NCI-H1092 (cell line): ENCODE data around the gene SFTPA1.
A peak's percentile ranks its signal among the peaks of the same experiment; 100 is the strongest.
"Not testable (repeated sequence)": the region's sequence is repeated elsewhere in the genome, so short reads cannot be mapped to it uniquely, and the experiment has no call there.

Source experiments
- DNase-seq: peaks from one replicate; lab custom pipeline; 2025; lab: John Stamatoyannopoulos, UW

Gene SFTPA1

DNA sequence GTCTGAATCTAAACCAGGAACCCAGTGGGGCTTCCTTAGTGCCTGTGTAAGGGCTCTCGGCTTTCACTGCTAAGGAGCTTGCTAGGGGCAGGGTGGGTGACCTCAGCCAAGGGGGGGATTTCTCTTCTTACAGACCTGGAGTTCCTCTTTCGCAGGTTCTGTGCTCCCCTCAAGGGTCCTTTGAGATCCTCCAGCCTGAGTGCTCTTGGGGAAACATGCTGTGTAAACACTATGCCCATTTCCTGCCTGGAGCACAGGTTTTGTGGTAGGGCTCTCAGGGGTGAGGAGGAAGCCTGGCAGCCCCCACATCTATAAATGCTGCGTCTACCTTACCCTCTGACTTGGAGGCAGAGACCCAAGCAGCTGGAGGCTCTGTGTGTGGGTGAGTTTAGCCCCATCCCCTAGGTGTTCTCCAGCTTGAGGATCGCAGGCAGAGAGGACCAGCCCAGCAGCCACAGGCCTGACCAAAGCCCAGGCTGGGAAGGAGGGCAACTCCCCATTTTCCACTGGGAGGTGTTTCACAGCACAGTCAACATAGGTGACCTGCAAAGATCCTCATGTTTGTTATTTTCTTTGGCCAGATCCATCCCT, at the start of gene SFTPA1:
Gene SFTPA1, plus strand, starts transcription at position 339 of the 591 bp plus-strand sequence. CDS start 887 bp downstream, outside the sequence.
- DNase-seq, result no peak

GRCh38 chr10:79561257-79561656, 49.5 kb upstream of the SFTPA1 start:
- DNase-seq, result no peak

GRCh38 chr10:79562135-79562756, 48.5 kb upstream of the SFTPA1 start:
- peak; percentile 5 for DNase-seq

DNA sequence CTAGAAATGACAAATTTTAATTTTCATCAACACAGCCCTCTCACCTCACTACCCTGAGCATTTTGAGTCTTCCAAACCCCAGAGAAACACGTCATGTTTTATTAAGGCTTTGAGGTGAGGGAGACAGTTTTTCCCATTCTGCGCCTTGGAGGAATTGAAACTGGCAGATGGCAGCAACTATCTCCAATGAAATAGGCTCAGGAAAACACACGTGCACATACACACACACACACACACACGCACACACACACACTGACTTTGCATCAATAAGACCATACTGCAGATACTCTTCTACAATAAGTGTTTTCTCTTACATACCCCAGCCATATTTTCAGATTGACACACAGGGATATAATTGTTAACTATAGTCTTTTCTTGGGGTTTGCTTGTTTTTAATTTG, 47.3 kb upstream of the SFTPA1 start:
- no peak for DNase-seq

DNA sequence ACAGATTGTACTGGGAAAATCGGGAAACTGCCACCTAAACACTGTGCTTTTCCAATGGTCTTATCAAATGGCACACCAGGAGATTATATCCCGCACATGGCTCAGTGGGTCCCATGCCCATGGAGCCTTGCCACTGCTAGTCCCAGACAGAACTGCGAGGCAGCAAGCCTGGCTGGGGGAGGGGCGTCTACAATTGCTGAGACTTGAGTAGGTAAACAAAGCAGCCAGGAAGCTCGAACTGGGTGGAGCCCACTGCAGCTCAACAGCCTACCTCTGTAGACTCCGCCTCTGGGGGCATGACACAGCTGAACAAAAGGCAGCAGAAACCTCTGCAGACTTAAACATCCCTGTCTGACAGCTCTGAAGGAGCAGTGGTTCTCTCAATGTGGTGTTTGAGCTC, 40.1 kb upstream of the SFTPA1 start:
- DNase-seq, result not testable (repeated sequence)

DNA sequence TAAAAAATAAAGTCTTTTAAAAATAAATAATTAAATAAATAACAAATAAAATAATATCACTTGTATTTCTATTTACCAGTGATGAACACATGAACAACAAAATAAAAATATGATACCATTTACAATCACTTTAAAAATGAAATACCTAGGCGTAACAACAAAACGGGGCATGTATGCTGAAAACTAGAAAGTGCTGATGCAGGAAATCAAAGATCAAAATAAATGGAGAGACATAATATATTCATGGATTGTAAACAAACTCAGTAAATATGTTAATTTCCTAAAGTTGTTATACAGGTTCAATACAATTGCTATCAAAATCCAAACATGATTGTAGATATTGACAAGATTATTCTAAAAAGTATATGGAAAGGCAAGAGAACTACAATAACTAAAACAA, 31.4 kb upstream of the SFTPA1 start:
- no peak for DNase-seq

DNA sequence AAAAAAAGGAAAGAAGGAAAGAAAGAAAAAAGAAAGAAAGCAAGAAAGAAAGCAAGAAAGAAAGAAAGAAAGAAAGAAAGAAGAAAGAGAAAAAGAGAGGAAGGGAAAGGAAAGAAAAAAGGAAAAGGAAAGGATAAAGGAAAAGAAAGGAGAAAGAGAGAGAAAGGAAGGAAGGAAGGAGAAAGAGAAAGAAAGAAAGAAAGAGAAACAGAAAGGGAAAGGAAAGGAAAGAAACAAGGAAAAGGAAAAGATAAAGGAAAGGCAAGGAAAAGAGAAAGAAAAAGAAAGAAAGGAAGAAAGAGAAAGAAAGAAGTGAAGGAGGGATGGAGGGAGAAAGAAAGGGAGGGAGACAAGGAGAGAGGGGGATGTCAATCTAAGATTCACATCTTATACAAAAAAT, 29.7 kb upstream of the SFTPA1 start:
- DNase-seq, result no peak

DNA sequence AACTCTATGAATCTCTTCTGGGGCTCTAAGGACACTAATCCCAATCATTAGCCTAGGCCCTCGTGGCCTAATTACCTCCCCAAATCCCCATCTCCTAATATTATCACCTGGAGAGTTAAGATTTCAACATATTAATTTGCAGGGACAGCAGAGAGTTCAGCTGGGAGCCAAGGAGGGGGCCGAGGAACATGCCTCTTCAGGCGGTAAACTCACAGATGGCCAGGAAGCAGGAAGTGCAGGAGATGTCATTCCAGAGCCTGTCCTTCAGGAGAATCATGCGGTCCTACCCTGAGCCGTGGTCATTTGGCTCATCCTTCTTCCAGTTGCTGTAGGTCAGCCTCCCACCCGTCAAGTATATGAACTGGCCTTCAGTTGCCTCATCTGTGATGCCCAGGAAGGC, 28.6 kb upstream of the SFTPA1 start:
- DNase-seq, result no peak

DNA sequence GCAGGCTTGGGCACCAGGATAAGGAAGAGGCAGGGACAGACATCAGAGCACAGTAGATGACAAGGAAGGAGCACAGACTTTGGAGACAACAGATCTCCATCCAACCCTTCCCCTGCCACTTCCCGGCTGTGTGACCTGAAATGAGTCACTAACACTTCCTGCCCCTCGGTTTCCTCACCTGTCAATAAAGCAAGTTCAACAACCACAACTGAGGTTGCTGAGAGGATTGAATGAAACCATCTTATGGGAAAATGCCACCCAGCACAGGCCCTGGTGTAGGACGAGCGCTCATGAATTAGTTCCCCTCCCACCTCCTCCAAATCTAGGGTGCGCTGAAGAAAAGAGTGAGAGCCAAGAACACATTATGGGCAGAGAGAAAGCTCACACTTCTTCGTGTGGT, 27.8 kb upstream of the SFTPA1 start:
- DNase-seq, result not testable (repeated sequence)

DNA sequence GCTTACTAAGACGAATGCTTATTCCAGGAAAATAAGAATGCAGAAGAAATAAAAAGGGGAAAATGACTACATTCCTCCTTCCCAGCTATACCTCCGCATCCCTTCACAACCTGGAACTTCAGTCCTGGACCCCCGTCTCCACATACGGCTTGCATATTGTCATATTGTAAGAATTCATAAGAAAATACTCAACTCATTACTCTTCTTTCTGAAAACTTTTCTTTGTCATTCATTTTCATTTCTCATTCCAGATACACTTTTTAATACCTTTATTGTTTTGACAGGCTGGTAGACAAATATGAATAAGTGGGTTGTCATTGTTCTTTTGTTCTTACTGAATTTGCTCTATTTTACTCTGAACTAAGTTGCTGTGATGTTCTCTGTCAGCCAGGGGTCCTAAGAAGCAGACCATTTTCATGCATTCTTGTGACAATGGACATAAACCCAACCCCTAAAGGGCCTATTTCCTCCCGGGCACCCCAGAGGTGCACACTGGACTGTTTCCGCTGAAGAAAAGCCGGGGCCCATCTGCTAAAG, 27.2 kb upstream of the SFTPA1 start:
- no peak for DNase-seq

GRCh38 chr10:79585870-79586527, 24.7 kb upstream of the SFTPA1 start:
- DNase-seq, result no peak

- DNase-seq, result no peak
Observed at GRCh38 chr10:79586933-79587332, 23.8 kb upstream of the SFTPA1 start.

DNA sequence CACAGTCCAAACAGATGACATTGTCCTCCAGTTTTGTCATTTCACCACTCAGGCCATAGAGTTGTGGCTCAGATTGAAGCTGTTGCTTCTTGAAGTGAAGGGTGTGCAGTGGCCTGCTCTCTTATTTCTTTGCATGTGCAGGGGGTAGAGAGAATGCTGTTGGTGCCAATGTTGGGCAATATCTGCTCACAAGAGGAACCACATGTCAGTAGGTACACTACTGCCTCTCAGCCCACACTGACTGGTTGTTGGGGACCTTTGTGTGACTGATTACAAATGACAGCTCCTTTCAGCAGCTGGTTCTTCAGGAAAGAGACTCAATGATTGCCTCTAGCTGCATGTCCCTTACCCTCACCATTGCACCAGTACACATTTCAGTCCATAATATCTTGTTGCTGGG, 21.9 kb upstream of the SFTPA1 start:
- no peak for DNase-seq

DNA sequence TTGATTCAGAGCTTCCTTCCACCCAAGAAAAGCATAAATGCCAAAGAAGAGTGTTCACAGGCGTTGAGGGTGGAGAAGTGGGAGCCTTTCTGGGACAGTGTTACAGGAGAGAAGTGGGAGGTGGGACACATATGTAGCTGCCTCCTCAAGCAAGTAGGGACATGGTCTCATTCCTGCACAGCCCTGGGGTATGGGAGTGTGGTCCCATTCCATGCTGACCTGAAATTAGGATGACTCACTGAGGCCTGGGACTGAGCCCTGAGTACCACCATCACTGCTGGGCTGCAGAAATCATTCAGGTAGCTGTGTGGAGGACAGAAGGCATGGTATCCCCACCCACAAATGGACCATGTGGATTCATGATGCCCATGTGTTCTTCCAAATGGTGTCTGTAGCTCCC, 17.4 kb upstream of the SFTPA1 start:
- DNase-seq, result no peak

GRCh38 chr10:79594565-79594964, 16.2 kb upstream of the SFTPA1 start:
- not testable (repeated sequence) for DNase-seq

DNA sequence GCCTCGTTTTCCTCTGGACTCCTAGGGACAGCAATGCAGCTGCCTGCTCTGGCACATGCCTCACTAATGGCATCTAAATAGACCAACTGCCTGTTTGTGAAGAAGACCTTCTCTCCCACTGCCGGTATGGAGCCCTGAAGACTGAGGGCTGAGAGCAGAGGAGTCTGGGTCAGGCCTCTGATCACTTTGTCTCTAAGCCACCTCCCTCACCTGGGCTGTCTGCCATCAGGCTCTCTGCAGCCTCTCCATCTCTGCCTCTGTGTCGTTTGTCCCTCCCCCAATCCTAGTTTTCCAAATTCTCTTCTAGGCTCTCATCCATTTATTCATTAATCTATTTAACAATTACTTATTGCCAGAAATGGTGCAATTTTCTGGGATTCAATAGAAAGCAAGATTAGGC, 15.2 kb upstream of the SFTPA1 start:
- no peak for DNase-seq

GRCh38 chr10:79599644-79600043, 11.1 kb upstream of the SFTPA1 start:
- not testable (repeated sequence) for DNase-seq

GRCh38 chr10:79601939-79602338, 8.8 kb upstream of the SFTPA1 start:
- DNase-seq, result no peak

- no peak for DNase-seq
Observed at GRCh38 chr10:79602953-79603352, 7.8 kb upstream of the SFTPA1 start.

- DNase-seq, result no peak
Observed at GRCh38 chr10:79604294-79604693, 6.4 kb upstream of the SFTPA1 start.

- no peak for DNase-seq
Observed at GRCh38 chr10:79605308-79605707, 5.4 kb upstream of the SFTPA1 start.

- no peak for DNase-seq
Observed at GRCh38 chr10:79608505-79609375, 2.0 kb upstream of the SFTPA1 start.
